Vagina (tissue), 2 donors: ENCODE data around the gene DNAAF3. TPM values are rescaled to one million over a fixed set of nuclear protein-coding genes. Genes with fewer than 3 reads are reported as not detected.

ENCODE experiments used
- DNase-seq, 2 donors: peaks; one replicate each; pipeline ENCODE4 v3.0.0-alpha.2; 2017; ENCODE audit errors: extremely low spot score in 2 of 2
- H3K27ac ChIP-seq: fragments of 200-600 bp; sonication (generic); one replicate; pipeline ENCODE4 v1.5.1; 2019
- H3K27me3 ChIP-seq: fragments of 200-600 bp; sonication (generic); one replicate; pipeline ENCODE4 v1.5.1; 2019
- H3K36me3 ChIP-seq, 2 donors: fragments of 200-600 bp; sonication (generic); one replicate each; pipeline ENCODE4 v1.5.1; 2017 to 2019
- H3K4me1 ChIP-seq: fragments of 200-600 bp; sonication (generic); one replicate; pipeline ENCODE4 v1.5.1; 2019
- H3K4me3 ChIP-seq, 2 donors: fragments of 200-600 bp; sonication (generic); 1 replicate in 1 of 2; 2 replicates in 1 of 2; pipeline ENCODE4 v1.5.1; 2016 to 2019
- H3K9me3 ChIP-seq: fragments of 200-600 bp; sonication (generic); one replicate; pipeline ENCODE4 v1.5.1; 2019
- POLR2A ChIP-seq, 2 donors: fragments of 450-650 bp; IDR thresholded peaks; one replicate each; pipeline ENCODE4 v1.6.1; 2017; ENCODE audit warnings: antibody characterized with exemption in 2 of 2, mild to moderate bottlenecking in 2 of 2, moderate library complexity in 2 of 2
- POLR2AphosphoS5 ChIP-seq, 2 donors: sonication (generic); formaldehyde crosslinking; IDR thresholded peaks; one replicate each; pipeline ENCODE4 v1.9.0; 2017; ENCODE audit warnings: antibody characterized with exemption in 2 of 2, mild to moderate bottlenecking in 2 of 2, low read depth in 1 of 2; ENCODE audit not compliant: insufficient read depth in 1 of 2
- intact Hi-C: fragments of 100-400 bp; cut with DNase I; formaldehyde crosslinking; loops from one replicate; pipeline ENCODE4 v1.15.1; 2023
- total RNA-seq: library from RNA; depleted of rRNA; stranded (reverse); fragments of >200 nt; gene quantifications from one replicate; pipeline ENCODE4 v1.2.3, GENCODE V29; 2016
- TF ChIP-seq, protein P1 (sequence below), 3 experiments: fragments of 450-650 bp in 2 of 3; fragments of 200-600 bp in 1 of 3; sonication (generic) in 1 of 3; IDR thresholded peaks; one replicate each; pipeline ENCODE4 v1.5.1; 2017 to 2019; ENCODE audit warnings: antibody characterized with exemption in 3 of 3, mild to moderate bottlenecking in 2 of 3, moderate library complexity in 2 of 3

The DNAAF3 gene
- total RNA-seq, 1 donor from 2014 or later = 5.6 TPM

DNA sequence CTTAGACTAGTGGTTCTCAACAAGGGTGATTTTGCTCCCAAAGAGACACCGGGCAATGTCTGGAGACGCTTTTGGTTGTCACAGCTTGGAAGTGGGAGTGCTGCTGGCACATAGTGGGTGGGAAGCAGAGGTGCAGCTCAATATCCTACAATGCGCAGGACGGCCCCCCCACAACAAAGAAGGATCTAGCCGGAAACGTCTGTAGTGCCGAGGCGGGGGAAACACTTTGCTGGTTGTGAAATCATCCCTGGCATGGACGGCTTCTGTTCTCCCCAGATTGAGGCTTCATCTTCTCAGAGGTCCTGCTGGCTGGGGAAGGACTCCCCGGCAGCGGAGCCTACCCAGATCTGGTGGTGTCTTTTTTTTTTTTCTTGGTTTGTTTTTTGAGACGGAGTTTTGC lies 27.1 kb upstream of the DNAAF3 start:
- TF ChIP-seq POLR2AphosphoS5 (IDR thresholded peaks at IDR 0.05; ENCODE audit: insufficient read depth in 1 of 2, low read depth in 1 of 2) (no peak), POLR2A (IDR thresholded peaks at IDR 0.05) (no peak)
- TF ChIP-seq, protein P1, sequence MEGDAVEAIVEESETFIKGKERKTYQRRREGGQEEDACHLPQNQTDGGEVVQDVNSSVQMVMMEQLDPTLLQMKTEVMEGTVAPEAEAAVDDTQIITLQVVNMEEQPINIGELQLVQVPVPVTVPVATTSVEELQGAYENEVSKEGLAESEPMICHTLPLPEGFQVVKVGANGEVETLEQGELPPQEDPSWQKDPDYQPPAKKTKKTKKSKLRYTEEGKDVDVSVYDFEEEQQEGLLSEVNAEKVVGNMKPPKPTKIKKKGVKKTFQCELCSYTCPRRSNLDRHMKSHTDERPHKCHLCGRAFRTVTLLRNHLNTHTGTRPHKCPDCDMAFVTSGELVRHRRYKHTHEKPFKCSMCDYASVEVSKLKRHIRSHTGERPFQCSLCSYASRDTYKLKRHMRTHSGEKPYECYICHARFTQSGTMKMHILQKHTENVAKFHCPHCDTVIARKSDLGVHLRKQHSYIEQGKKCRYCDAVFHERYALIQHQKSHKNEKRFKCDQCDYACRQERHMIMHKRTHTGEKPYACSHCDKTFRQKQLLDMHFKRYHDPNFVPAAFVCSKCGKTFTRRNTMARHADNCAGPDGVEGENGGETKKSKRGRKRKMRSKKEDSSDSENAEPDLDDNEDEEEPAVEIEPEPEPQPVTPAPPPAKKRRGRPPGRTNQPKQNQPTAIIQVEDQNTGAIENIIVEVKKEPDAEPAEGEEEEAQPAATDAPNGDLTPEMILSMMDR (IDR thresholded peaks at IDR 0.05) = no peak
- no peak overlapping the region for H3K27ac ChIP-seq
- no peak for DNase-seq
- no peaks in the 10 kb centered on the region for H3K36me3 ChIP-seq
- H3K9me3 ChIP-seq = no peaks in the 10 kb centered on the region
- H3K27me3 ChIP-seq = no peaks in the 10 kb centered on the region
- no peak overlapping the region for H3K4me3 ChIP-seq
- H3K4me1 ChIP-seq = no peaks in the 10 kb centered on the region
- intact Hi-C loops = no loop called here

DNA sequence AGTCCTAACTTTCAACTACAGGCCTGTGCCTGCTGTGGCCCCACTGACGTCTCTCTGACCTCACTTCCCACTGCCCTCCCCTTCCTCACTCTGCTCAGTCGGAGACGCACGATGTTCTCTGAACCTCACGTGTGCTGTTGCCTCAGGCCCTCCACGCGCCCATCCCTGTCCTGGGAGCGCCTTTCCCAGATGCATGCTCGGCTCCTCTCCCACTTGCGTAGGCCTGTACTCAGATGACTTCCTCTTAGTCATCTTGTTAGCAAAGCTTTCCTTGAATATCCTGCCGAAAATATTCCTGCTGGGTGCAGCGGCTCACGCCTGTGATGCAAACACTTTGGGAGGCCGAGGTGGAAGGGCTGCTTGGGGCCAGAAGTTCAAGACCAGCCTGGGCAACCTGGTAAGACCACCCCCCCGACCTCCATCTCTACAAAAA lies 23.0 kb upstream of the DNAAF3 start:
- TF ChIP-seq, protein P1 (IDR thresholded peaks at IDR 0.05) = no peak
- TF ChIP-seq POLR2AphosphoS5 (IDR thresholded peaks at IDR 0.05; ENCODE audit: insufficient read depth in 1 of 2, low read depth in 1 of 2) = peak; percentile 65 to 87
- Histone ChIP-seq H3K27me3 (no peaks in the 10 kb centered on the region), H3K4me3 (no peak overlapping the region), H3K4me1 (no peaks in the 10 kb centered on the region), H3K36me3 (no peaks in the 10 kb centered on the region), H3K27ac (peak overlapping the region; percentile 63), H3K9me3 (no peaks in the 10 kb centered on the region)
- intact Hi-C loops = no loop called here
- DNase-seq = peak in 1 of 2 donors; percentile 93

DNA sequence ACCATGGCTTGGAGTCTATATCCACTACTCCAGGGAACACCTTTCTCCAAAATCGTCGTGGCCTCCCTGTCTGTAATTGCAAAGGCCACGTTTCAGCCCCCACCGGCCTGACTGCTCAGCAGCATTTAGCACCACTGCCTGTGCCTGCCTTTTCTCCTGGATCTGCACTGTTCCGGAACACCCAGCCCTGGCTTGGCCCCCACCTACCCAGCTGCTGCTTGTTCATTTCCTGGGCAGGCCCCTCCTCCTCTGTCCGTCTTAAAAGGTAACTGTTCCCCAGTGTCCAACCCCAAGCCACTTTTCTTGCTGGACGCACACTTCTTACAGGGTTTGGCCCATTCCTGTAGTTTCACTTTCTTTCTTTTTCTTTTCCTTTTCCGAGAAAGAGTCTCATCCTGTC lies 22.2 kb upstream of the DNAAF3 start:
- no peak for TF ChIP-seq POLR2AphosphoS5 (IDR thresholded peaks at IDR 0.05; ENCODE audit: insufficient read depth in 1 of 2, low read depth in 1 of 2)
- Histone ChIP-seq H3K9me3 (no peaks in the 10 kb centered on the region), H3K27ac (peak overlapping the region; percentile 63), H3K4me1 (no peaks in the 10 kb centered on the region), H3K27me3 (no peaks in the 10 kb centered on the region), H3K4me3 (no peak overlapping the region), H3K36me3 (no peaks in the 10 kb centered on the region)
- DNase-seq = no peak
- intact Hi-C loops = no loop called here

DNA sequence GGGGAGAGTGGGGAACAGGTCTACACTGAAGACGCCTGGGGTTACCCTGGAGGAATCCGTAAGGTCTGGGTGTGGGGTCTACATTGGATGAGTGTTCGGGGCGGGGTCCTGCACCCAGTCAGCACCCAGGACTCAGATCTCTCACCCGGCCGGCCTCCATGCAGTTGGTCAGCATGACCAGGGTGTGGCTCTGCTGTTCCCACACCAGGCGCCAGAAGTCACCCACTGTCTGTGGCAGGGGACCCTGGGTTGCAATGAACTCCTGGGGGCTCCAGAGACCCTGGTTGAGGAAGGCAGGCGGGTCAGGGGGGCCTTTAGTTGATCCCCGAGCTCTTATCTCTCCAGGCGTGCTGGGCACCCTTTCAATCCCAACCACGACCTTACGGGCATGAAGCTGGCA lies 19.7 kb upstream of the DNAAF3 start:
- H3K36me3 ChIP-seq = no peaks in the 10 kb centered on the region
- H3K9me3 ChIP-seq = no peaks in the 10 kb centered on the region
- DNase-seq = no peak
- no peak overlapping the region for H3K27ac ChIP-seq
- H3K4me1 ChIP-seq = no peaks in the 10 kb centered on the region
- intact Hi-C loops = no loop called here
- no peaks in the 10 kb centered on the region for H3K27me3 ChIP-seq
- H3K4me3 ChIP-seq = no peak overlapping the region
- TF ChIP-seq, protein P1 (IDR thresholded peaks at IDR 0.05) = no peak
- TF ChIP-seq POLR2A (IDR thresholded peaks at IDR 0.05) = no peak

DNA sequence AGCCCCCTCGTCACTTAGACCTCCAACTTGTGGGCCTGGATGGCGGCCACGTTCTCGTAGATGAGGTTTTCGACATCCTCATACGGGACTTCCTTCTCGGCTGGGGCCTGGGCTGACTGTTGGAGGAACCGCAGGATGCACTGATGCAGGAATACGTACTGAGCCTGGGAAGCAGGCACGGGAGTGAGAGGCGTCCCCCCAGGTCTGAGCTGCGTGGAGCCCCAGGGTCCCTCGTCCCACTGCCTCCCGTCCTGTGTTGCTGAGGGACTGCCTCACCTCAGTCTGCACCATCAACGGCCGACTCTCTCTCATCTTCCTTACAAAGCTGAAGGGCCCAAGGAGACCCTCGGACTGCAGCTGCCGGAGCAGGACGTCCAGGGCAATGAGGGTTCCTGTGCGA lies 15.3 kb upstream of the DNAAF3 start:
- H3K27ac ChIP-seq = no peak overlapping the region
- intact Hi-C loops = no loop called here
- no peaks in the 10 kb centered on the region for H3K36me3 ChIP-seq
- TF ChIP-seq POLR2A (IDR thresholded peaks at IDR 0.05) = no peak
- TF ChIP-seq, protein P1 (IDR thresholded peaks at IDR 0.05) = no peak
- TF ChIP-seq POLR2AphosphoS5 (IDR thresholded peaks at IDR 0.05; ENCODE audit: insufficient read depth in 1 of 2, low read depth in 1 of 2) = no peak
- H3K9me3 ChIP-seq = no peaks in the 10 kb centered on the region
- DNase-seq = no peak
- H3K27me3 ChIP-seq = peaks cover 17% of the 10 kb centered on the region
- H3K4me1 ChIP-seq = peaks cover 14% of the 10 kb centered on the region
- H3K4me3 ChIP-seq = no peak overlapping the region
